Endothelial cell of umbilical vein (primary cell): Measurements from ENCODE around the gene SERPINF2.

ENCODE experiments used
- CTCF ChIP-seq, 2 donors: IDR thresholded peaks; 1 replicate in 1 of 2; 2 replicates in 1 of 2; pipeline ENCODE4 v1.5.1; 2011; ENCODE audit warnings: low read length in 2 of 2, mild to moderate bottlenecking in 2 of 2, moderate library complexity in 2 of 2, control low read depth in 1 of 2, inconsistent platforms in 1 of 2, low read depth in 1 of 2; ENCODE audit not compliant: insufficient read depth in 1 of 2; ENCODE audit errors: extremely low read depth in 1 of 2
- EZH2 ChIP-seq: IDR thresholded peaks from 2 replicates; pipeline ENCODE4 v1.6.1; 2012; ENCODE audit warnings: borderline replicate concordance, low read depth, mild to moderate bottlenecking, moderate library complexity, low read length, inconsistent platforms; ENCODE audit not compliant: severe bottlenecking
- MYC ChIP-seq: IDR thresholded peaks from one replicate; pipeline ENCODE4 v1.6.1; 2011; ENCODE audit warnings: mild to moderate bottlenecking, low read depth, low read length

GRCh38 chr17:1762901-1763898 is 20.5 kb downstream of the SERPINF2 start:
- no peak for TF ChIP-seq MYC
- TF ChIP-seq EZH2: no peak
- no peak for TF ChIP-seq CTCF (IDR thresholded peaks at IDR 0.05; ENCODE audit: extremely low read depth in 1 of 2, insufficient read depth in 1 of 2, low read depth in 1 of 2, low read length in 2 of 2)
